ENCODE data around the gene HAPLN3.

DNA sequence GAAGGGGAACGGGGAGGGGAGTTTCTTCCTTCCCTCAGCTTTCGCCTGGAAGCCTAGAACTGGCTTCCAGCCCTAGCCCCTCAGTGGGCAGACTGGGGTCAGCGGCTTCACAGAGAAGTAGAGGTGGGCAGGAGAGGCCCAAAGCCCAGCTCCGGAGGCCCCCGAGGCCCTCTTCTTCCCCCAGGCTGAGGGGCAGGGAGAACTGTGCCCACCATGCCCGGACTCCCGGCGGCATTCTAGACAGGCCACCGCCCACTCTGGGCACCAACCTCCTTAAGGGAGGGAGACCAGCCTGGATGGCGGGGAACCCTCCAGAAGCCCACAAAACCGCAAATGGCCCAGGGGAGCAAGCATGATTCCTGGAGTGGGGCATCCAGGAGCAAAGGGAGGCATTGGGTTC, 17.9 kb downstream of the HAPLN3 start:
- TF ChIP-seq, protein P1, sequence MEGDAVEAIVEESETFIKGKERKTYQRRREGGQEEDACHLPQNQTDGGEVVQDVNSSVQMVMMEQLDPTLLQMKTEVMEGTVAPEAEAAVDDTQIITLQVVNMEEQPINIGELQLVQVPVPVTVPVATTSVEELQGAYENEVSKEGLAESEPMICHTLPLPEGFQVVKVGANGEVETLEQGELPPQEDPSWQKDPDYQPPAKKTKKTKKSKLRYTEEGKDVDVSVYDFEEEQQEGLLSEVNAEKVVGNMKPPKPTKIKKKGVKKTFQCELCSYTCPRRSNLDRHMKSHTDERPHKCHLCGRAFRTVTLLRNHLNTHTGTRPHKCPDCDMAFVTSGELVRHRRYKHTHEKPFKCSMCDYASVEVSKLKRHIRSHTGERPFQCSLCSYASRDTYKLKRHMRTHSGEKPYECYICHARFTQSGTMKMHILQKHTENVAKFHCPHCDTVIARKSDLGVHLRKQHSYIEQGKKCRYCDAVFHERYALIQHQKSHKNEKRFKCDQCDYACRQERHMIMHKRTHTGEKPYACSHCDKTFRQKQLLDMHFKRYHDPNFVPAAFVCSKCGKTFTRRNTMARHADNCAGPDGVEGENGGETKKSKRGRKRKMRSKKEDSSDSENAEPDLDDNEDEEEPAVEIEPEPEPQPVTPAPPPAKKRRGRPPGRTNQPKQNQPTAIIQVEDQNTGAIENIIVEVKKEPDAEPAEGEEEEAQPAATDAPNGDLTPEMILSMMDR (conservative IDR thresholded peaks at IDR 0.05; ENCODE audit: low read length): no peak
- no peak for TF ChIP-seq EZH2phosphoT487 (IDR thresholded peaks at IDR 0.05; ENCODE audit: borderline replicate concordance)
